Urothelium cell line (cell line): ENCODE measurements around the gene USF1.
"Not testable (repeated sequence)": the region's sequence is repeated elsewhere in the genome, so short reads cannot be mapped to it uniquely, and the experiment has no call there.

Experiments used
- DNase-seq: peaks from one replicate; pipeline ENCODE4 v3.0.0; 2011; ENCODE audit warnings: low spot score, mixed read lengths
- FAIRE-seq: peaks from 2 replicates; lab custom pipeline; 2011; peaks lifted over from hg19 to GRCh38; lab: Jason Lieb, UNC

USF1 gene

GRCh38 chr1:160996178-160996577 lies 49.6 kb downstream of the USF1 start:
- FAIRE-seq = peak; percentile 20
- DNase-seq = peak; percentile 79

- no peak for DNase-seq
- no peak for FAIRE-seq
Observed at GRCh38 chr1:160993544-160994193, 52.1 kb downstream of the USF1 start.

- not testable (repeated sequence) for FAIRE-seq, DNase-seq
Observed at GRCh38 chr1:160992036-160992435, 53.7 kb downstream of the USF1 start.
